WTC11 (cell line): Measurements from ENCODE around the gene CRACR2A.

Source experiments
- ATF2 ChIP-seq: sonication (generic); formaldehyde crosslinking; IDR thresholded peaks from 2 replicates; pipeline ENCODE4 v1.8.1; 2022; ENCODE audit warnings: low read depth, missing genetic modification reagents, borderline replicate concordance
- HMGA2 ChIP-seq: fragments of 250-450 bp; sonication (Bioruptor Pico); IDR thresholded peaks from 2 replicates; pipeline ENCODE4 v1.4.0; 2021; ENCODE audit warnings: mild to moderate bottlenecking, moderate library complexity
- HMGXB4 ChIP-seq: sonication (generic); formaldehyde crosslinking; IDR thresholded peaks from 2 replicates; pipeline ENCODE4 v1.8.1; 2023; ENCODE audit warnings: mild to moderate bottlenecking, moderate library complexity, missing genetic modification reagents
- NFYB ChIP-seq: sonication (generic); formaldehyde crosslinking; conservative IDR thresholded peaks from 2 replicates; pipeline ENCODE4 v1.8.0; 2022; ENCODE audit warnings: low read depth, missing genetic modification reagents
- PRRX2 ChIP-seq: fragments of 250-450 bp; sonication (Bioruptor Pico); IDR thresholded peaks from 2 replicates; pipeline ENCODE4 v1.8.0; 2021; ENCODE audit warnings: mild to moderate bottlenecking
- RELA ChIP-seq: sonication (generic); formaldehyde crosslinking; IDR thresholded peaks from 2 replicates; pipeline ENCODE4 v1.8.1; 2022; ENCODE audit warnings: missing genetic modification reagents, mild to moderate bottlenecking, borderline replicate concordance
- TF ChIP-seq, protein P1 (sequence below): fragments of 200-600 bp; IDR thresholded peaks from 2 replicates; pipeline ENCODE4 v1.8.0; 2022; ENCODE audit warnings: antibody characterized with exemption

GRCh38 chr12:3713483-3713882 is 39.4 kb downstream of the CRACR2A start:
- TF ChIP-seq HMGXB4 (no peak), HMGA2 (no peak), PRRX2 (CRISPR knock-in tag) (no peak), ATF2 (CRISPR knock-in tag) (no peak), NFYB (CRISPR knock-in tag) (no peak), RELA (CRISPR knock-in tag) (no peak)
- TF ChIP-seq, protein P1, sequence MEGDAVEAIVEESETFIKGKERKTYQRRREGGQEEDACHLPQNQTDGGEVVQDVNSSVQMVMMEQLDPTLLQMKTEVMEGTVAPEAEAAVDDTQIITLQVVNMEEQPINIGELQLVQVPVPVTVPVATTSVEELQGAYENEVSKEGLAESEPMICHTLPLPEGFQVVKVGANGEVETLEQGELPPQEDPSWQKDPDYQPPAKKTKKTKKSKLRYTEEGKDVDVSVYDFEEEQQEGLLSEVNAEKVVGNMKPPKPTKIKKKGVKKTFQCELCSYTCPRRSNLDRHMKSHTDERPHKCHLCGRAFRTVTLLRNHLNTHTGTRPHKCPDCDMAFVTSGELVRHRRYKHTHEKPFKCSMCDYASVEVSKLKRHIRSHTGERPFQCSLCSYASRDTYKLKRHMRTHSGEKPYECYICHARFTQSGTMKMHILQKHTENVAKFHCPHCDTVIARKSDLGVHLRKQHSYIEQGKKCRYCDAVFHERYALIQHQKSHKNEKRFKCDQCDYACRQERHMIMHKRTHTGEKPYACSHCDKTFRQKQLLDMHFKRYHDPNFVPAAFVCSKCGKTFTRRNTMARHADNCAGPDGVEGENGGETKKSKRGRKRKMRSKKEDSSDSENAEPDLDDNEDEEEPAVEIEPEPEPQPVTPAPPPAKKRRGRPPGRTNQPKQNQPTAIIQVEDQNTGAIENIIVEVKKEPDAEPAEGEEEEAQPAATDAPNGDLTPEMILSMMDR: no peak
